Left ventricle myocardium inferior (tissue), 1 donor: ENCODE data around the gene AATK. TPM values are rescaled to one million over a fixed set of nuclear protein-coding genes. Genes with fewer than 3 reads are reported as not detected.

Experiments
- DNase-seq: peaks from one replicate; pipeline ENCODE4 v3.0.0-alpha.2; 2020
- H3K27ac ChIP-seq: fragments of 200-600 bp; replicated peaks from 2 replicates; pipeline ENCODE4 v1.8.0; 2021
- H3K27me3 ChIP-seq: fragments of 200-600 bp; 2 replicates; pipeline ENCODE4 v1.8.0; 2021; ENCODE audit warnings: low read depth
- H3K36me3 ChIP-seq: fragments of 200-600 bp; 2 replicates; pipeline ENCODE4 v1.8.0; 2021
- H3K4me1 ChIP-seq: fragments of 200-600 bp; 2 replicates; pipeline ENCODE4 v1.8.0; 2021
- H3K4me3 ChIP-seq: fragments of 200-600 bp; 2 replicates; pipeline ENCODE4 v1.8.0; 2021; ENCODE audit warnings: mild to moderate bottlenecking, moderate library complexity
- H3K9me3 ChIP-seq: fragments of 200-600 bp; replicated peaks from 2 replicates; pipeline ENCODE4 v1.8.0; 2021
- intact Hi-C: fragments of 100-400 bp; cut with micrococcal nuclease; formaldehyde crosslinking; loops from one replicate; pipeline ENCODE4 v1.11.0; 2022
- total RNA-seq: library from RNA; stranded (reverse); fragmentation: NEBNext Ultra II Directional; extraction: Animal tissue kit (Norgen Biotek cat#: 25700); gene quantifications from one replicate; pipeline ENCODE4 v1.2.1, GENCODE V29; 2021
- TF ChIP-seq, protein P1 (sequence below): fragments of 200-600 bp; IDR thresholded peaks from 2 replicates; pipeline ENCODE4 v1.8.0; 2021; ENCODE audit warnings: antibody characterized with exemption, mild to moderate bottlenecking, borderline replicate concordance
- donor health status: DM: no; HTN: yes; CAD: no; lungs with severe emphysema.

The AATK gene
- total RNA-seq, 1 donor from 2014 or later = 2.3 TPM

DNA sequence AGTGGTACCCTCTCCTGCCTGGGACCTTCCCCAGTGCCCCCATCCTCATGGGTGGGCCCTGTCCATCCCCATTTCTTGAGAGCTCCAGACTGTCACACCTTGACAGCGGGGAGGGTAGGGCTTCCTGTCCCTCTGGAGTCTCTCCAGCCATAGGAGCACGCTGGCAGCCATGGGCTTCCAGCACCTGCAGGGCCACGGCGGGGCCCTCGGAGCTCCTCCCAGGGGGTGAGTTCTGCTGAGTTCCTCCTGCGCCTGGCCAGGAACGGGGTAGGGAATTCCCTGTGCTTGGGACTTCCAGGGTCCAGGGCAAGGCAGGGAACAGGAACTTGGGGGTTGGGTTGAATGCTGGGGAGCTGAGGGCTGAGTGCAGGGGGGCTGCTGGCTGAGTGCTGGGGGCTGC lies 23.0 kb upstream of the AATK start:
- Histone ChIP-seq H3K4me1 (peaks cover 3% of the 10 kb centered on the region), H3K9me3 (no peaks in the 10 kb centered on the region), H3K36me3 (peaks cover 6% of the 10 kb centered on the region), H3K4me3 (no peak overlapping the region), H3K27ac (no peak overlapping the region), H3K27me3 (peaks cover 5% of the 10 kb centered on the region)
- TF ChIP-seq, protein P1, sequence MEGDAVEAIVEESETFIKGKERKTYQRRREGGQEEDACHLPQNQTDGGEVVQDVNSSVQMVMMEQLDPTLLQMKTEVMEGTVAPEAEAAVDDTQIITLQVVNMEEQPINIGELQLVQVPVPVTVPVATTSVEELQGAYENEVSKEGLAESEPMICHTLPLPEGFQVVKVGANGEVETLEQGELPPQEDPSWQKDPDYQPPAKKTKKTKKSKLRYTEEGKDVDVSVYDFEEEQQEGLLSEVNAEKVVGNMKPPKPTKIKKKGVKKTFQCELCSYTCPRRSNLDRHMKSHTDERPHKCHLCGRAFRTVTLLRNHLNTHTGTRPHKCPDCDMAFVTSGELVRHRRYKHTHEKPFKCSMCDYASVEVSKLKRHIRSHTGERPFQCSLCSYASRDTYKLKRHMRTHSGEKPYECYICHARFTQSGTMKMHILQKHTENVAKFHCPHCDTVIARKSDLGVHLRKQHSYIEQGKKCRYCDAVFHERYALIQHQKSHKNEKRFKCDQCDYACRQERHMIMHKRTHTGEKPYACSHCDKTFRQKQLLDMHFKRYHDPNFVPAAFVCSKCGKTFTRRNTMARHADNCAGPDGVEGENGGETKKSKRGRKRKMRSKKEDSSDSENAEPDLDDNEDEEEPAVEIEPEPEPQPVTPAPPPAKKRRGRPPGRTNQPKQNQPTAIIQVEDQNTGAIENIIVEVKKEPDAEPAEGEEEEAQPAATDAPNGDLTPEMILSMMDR = no peak
- intact Hi-C loops = no loop called here
- no peak for DNase-seq

DNA sequence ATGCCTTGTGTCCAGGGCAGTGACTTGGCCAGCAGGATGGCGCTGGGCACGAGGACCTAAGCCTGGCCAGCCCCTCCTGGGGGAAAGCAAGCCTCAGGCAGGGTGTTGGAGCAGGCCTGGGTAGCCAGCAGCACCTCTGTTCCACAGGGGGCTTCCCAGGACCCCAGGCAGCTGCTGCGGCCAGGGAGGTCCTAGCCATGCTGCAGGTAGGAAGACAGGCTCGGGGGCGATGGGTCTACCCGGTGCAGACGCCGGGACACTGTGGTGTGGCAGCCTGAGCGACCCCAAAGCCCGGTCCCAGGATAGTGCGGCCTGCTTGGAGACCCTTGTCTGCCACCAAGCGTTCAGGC lies 22.4 kb upstream of the AATK start:
- H3K4me3 ChIP-seq = no peak overlapping the region
- no peak for DNase-seq
- peaks cover 6% of the 10 kb centered on the region for H3K36me3 ChIP-seq
- H3K27me3 ChIP-seq = peaks cover 10% of the 10 kb centered on the region
- intact Hi-C loops = no loop called here
- H3K4me1 ChIP-seq = no peaks in the 10 kb centered on the region
- TF ChIP-seq, protein P1 = no peak
- no peak overlapping the region for H3K27ac ChIP-seq
- H3K9me3 ChIP-seq = no peaks in the 10 kb centered on the region

DNA sequence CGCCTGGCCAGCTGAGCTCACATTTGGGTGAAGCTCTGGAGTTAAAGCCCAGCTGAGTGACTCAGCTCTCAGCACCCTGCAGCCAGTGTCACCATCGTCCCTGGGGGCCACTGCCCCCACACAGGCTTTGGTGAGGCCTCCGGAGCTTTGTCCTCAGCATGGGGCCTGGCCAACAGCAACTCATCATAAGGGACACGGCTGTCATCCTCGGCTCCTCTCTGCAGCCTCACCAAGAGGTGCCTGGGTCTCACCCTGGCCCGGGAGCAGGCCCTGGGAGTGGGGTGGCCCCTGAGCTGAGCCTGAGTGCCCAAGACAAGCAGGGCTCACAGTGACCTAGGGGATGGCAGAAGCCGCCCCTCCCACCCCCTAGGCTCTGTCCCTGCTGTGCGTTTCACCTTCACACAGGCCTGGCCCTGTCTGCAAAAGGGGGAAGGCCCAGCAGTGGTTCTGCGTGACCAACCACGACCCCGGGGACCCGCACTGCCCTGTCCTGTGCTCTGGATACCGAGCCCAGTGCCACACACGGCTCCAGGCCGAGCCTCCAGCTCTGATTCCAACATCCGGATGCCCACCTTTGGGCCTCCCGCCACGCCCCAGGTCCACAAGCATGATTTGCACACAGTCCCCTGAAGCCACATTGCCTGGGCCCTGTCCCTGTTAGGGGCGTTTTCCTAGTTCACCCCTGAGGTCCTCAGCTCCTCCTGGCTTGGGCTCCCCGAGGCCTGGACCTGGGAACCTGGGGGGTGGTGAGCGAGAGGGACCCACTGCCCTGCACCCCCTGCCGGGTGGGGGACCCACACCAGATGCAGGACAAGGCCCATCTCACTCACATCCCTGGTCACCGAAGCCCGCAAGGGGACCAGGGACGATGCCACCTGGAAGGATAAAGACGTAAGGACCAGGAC lies 21.8 kb upstream of the AATK start:
- intact Hi-C loops = no loop called here
- H3K27me3 ChIP-seq = peaks cover 17% of the 10 kb centered on the region
- H3K27ac ChIP-seq = no peak overlapping the region
- H3K36me3 ChIP-seq = peaks cover 6% of the 10 kb centered on the region
- TF ChIP-seq, protein P1 = no peak
- H3K9me3 ChIP-seq = no peaks in the 10 kb centered on the region
- DNase-seq = no peak
- H3K4me1 ChIP-seq = no peaks in the 10 kb centered on the region
- no peak overlapping the region for H3K4me3 ChIP-seq

DNA sequence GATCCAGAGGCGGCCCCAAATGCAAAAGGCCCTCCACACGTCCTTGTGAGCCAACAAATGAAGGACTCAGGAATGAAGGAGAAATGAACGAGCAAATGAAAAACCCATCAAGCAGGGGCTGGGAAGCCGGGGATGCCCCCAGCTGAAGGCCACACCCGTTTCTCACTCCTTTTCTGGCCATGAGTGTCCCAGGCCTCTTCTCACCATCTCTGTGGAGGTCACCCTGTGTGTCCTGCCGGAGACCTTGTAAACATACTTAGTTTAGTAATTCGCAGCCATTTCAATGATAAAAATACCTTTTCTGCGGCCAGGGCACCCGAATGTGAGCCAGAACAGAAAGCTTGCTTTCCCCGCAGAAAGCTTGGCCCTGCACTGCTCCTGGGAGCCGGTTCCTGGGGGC lies 21.1 kb upstream of the AATK start:
- H3K36me3 ChIP-seq = peaks cover 6% of the 10 kb centered on the region
- peaks cover 24% of the 10 kb centered on the region for H3K27me3 ChIP-seq
- H3K27ac ChIP-seq = no peak overlapping the region
- no peaks in the 10 kb centered on the region for H3K4me1 ChIP-seq
- TF ChIP-seq, protein P1 = no peak
- intact Hi-C loops = no loop called here
- no peaks in the 10 kb centered on the region for H3K9me3 ChIP-seq
- H3K4me3 ChIP-seq = no peak overlapping the region
- DNase-seq = no peak

DNA sequence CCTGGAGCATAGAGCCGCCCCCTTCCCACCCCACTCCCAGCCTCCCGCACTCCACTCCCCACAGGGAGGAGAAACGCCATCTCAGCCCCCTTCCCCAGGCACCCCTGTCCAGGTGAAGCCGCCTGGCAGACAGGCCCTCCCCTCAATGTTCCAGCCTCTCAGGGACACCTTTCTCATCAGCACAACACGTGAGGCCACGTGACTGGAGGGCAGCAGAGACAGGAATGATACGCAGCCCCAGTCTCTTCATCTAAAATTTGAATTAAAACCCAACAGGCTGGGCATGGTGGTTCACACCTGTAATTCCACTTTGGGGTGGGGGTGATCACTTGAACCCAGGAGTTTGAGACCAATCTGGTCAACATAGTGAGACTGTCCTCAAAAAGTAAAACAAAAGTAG lies 20.2 kb upstream of the AATK start:
- Histone ChIP-seq H3K9me3 (no peaks in the 10 kb centered on the region), H3K36me3 (peaks cover 6% of the 10 kb centered on the region), H3K4me1 (no peaks in the 10 kb centered on the region), H3K4me3 (no peak overlapping the region), H3K27me3 (peaks cover 29% of the 10 kb centered on the region), H3K27ac (no peak overlapping the region)
- intact Hi-C loops = no loop called here
- TF ChIP-seq, protein P1 = no peak
- no peak for DNase-seq
